Measurements from ENCODE around the gene CERS4.
"Not testable (repeated sequence)": the region's sequence is repeated elsewhere in the genome, so short reads cannot be mapped to it uniquely, and the experiment has no call there.

Gene CERS4

GRCh38 chr19:8220481-8220880 lies 11.3 kb downstream of the CERS4 start:
- TF ChIP-seq CTCF (IDR thresholded peaks at IDR 0.05; ENCODE audit: low read length, missing control alignments), result no peak
- no peak overlapping the region for H3K4me3 ChIP-seq (replicated peaks; ENCODE audit: low read depth, low read length)

GRCh38 chr19:8221161-8221560 lies 12.0 kb downstream of the CERS4 start:
- no peak for TF ChIP-seq CTCF (IDR thresholded peaks at IDR 0.05; ENCODE audit: low read length, missing control alignments)
- no peak for DNase-seq (ENCODE audit: low read depth)
- no peak overlapping the region for H3K4me3 ChIP-seq (replicated peaks; ENCODE audit: low read depth, low read length)

More at GRCh38 chr19:8220481-8220880, 11.3 kb downstream of the CERS4 start:
- DNase-seq (ENCODE audit: low read depth), result no peak

- not testable (repeated sequence) for DNase-seq (ENCODE audit: low read depth); H3K4me3 ChIP-seq (replicated peaks; ENCODE audit: low read depth, low read length)
Measured at GRCh38 chr19:8223442-8223841, 14.3 kb downstream of the CERS4 start.

GRCh38 chr19:8224394-8225145 lies 15.4 kb downstream of the CERS4 start:
- TF ChIP-seq CTCF (IDR thresholded peaks at IDR 0.05; ENCODE audit: low read length, missing control alignments), result no peak
- H3K4me3 ChIP-seq (replicated peaks; ENCODE audit: low read depth, low read length), result no peak overlapping the region
- DNase-seq (ENCODE audit: low read depth), result no peak

- no peak overlapping the region for H3K4me3 ChIP-seq (replicated peaks; ENCODE audit: low read depth, low read length)
- no peak for DNase-seq (ENCODE audit: low read depth)
- no peak for TF ChIP-seq CTCF (IDR thresholded peaks at IDR 0.05; ENCODE audit: low read length, missing control alignments)
Measured at GRCh38 chr19:8231073-8231604, 22.0 kb downstream of the CERS4 start.

GRCh38 chr19:8233370-8233769 lies 24.2 kb downstream of the CERS4 start:
- no peak for DNase-seq (ENCODE audit: low read depth)

GRCh38 chr19:8237026-8237425 lies 27.9 kb downstream of the CERS4 start:
- no peak for TF ChIP-seq CTCF (IDR thresholded peaks at IDR 0.05; ENCODE audit: low read length, missing control alignments)
- no peak for DNase-seq (ENCODE audit: low read depth)
- H3K4me3 ChIP-seq (replicated peaks; ENCODE audit: low read depth, low read length), result no peak overlapping the region

More at GRCh38 chr19:8233370-8233769, 24.2 kb downstream of the CERS4 start:
- TF ChIP-seq CTCF (IDR thresholded peaks at IDR 0.05; ENCODE audit: low read length, missing control alignments), result no peak
- no peak overlapping the region for H3K4me3 ChIP-seq (replicated peaks; ENCODE audit: low read depth, low read length)

All from fibroblast of pulmonary artery (primary cell).